ENCODE data around the gene KDM4C.

- TF ChIP-seq CTCF (conservative IDR thresholded peaks at IDR 0.05; ENCODE audit: low read length) (no peak), EZH2phosphoT487 (IDR thresholded peaks at IDR 0.05; ENCODE audit: borderline replicate concordance, low read depth, low read length) (no peak)
These were observed 868 bp downstream of the KDM4C start for GRCh38 chr9:6758498-6759184.
